ENCODE measurements around the gene EDDM13.

GRCh38 chr19:56263319-56263718 lies 9.2 kb upstream of the EDDM13 start:
- TF ChIP-seq, protein P1, sequence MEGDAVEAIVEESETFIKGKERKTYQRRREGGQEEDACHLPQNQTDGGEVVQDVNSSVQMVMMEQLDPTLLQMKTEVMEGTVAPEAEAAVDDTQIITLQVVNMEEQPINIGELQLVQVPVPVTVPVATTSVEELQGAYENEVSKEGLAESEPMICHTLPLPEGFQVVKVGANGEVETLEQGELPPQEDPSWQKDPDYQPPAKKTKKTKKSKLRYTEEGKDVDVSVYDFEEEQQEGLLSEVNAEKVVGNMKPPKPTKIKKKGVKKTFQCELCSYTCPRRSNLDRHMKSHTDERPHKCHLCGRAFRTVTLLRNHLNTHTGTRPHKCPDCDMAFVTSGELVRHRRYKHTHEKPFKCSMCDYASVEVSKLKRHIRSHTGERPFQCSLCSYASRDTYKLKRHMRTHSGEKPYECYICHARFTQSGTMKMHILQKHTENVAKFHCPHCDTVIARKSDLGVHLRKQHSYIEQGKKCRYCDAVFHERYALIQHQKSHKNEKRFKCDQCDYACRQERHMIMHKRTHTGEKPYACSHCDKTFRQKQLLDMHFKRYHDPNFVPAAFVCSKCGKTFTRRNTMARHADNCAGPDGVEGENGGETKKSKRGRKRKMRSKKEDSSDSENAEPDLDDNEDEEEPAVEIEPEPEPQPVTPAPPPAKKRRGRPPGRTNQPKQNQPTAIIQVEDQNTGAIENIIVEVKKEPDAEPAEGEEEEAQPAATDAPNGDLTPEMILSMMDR (IDR thresholded peaks at IDR 0.05) = no peak
- TF ChIP-seq EP300 (IDR thresholded peaks at IDR 0.05) (no peak), POLR2A (IDR thresholded peaks at IDR 0.05) (no peak), POLR2AphosphoS5 (IDR thresholded peaks at IDR 0.05) (no peak)
